ENCODE measurements around the gene DST.

- TF ChIP-seq CTCF (IDR thresholded peaks at IDR 0.05) = no peak
- TF ChIP-seq ELF1 (IDR thresholded peaks at IDR 0.05) = no peak
These were observed 117.6 kb downstream of the DST start for GRCh38 chr6:56524891-56525703.

Data from SK-N-SH (cell line).